GM12873 (cell line): ENCODE results near the gene SNX15.

Source experiments
- TF ChIP-seq, protein P1 (sequence below): IDR thresholded peaks from 2 replicates; pipeline ENCODE4 v1.5.1; 2012; ENCODE audit warnings: low read depth, mild to moderate bottlenecking, moderate library complexity, low read length, control low read depth; ENCODE audit not compliant: insufficient read depth; ENCODE audit errors: missing control alignments

SNX15 gene

DNA sequence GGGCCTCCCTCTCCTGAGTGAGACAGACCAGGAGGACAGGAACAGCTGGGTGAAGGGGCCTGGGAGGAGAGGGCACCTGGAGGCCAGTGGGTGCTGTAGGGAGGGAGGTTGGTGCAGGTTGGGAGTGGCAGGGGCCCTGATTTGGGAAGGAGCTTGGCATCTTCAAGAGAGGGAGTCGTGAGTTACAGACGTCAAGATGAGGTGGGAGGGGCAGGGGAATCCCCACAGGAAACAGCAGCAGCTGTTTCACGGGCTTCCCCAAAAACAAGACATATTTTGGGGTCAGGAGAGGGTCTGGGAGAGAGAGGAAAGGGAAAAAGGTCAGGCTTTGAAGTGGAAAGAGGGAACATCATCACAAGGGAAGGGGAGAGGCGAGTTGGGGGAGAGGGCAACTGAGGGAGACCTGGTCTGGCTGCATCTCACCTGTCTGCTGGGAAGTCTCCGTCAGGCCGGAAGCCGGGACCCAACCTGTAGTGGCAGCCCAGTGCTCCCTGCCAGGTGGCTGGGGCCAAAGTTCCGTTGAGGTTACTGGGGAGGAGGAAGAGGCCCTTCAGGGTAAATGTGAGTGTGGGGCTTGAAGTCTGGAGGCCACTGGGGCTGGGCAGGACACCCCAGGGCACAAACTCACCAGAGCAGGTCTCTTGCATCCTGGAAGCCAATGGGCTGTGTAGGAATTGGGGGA, 26.7 kb downstream of the SNX15 start:
- TF ChIP-seq, protein P1, sequence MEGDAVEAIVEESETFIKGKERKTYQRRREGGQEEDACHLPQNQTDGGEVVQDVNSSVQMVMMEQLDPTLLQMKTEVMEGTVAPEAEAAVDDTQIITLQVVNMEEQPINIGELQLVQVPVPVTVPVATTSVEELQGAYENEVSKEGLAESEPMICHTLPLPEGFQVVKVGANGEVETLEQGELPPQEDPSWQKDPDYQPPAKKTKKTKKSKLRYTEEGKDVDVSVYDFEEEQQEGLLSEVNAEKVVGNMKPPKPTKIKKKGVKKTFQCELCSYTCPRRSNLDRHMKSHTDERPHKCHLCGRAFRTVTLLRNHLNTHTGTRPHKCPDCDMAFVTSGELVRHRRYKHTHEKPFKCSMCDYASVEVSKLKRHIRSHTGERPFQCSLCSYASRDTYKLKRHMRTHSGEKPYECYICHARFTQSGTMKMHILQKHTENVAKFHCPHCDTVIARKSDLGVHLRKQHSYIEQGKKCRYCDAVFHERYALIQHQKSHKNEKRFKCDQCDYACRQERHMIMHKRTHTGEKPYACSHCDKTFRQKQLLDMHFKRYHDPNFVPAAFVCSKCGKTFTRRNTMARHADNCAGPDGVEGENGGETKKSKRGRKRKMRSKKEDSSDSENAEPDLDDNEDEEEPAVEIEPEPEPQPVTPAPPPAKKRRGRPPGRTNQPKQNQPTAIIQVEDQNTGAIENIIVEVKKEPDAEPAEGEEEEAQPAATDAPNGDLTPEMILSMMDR = no peak

GRCh38 chr11:65055538-65055937, 28.3 kb downstream of the SNX15 start:
- TF ChIP-seq, protein P1 = no peak

GRCh38 chr11:65056999-65057398, 29.8 kb downstream of the SNX15 start:
- TF ChIP-seq, protein P1 = no peak

DNA sequence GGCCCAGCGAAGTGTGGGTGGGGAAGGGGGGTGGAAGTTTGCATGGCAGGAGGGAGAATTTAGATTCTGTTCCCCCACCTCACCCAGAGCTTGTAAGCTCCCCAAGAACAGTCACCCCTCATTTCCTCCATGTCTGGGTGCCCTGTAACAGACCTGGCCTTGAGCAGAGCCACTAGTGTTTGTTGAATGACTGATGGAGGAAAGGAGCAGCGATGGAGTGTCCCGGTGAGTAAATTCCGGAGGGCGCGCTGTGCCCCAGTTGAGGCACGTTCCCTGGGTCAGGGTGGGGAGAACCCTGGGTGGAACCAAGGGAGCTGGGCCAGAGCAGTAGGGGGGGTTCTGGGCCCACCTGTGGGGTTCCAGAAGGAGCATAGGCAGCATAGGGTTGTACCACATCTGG, 30.3 kb downstream of the SNX15 start:
- TF ChIP-seq, protein P1 = no peak

- TF ChIP-seq, protein P1 = no peak
These were observed 30.8 kb downstream of the SNX15 start for GRCh38 chr11:65058012-65058411.

DNA sequence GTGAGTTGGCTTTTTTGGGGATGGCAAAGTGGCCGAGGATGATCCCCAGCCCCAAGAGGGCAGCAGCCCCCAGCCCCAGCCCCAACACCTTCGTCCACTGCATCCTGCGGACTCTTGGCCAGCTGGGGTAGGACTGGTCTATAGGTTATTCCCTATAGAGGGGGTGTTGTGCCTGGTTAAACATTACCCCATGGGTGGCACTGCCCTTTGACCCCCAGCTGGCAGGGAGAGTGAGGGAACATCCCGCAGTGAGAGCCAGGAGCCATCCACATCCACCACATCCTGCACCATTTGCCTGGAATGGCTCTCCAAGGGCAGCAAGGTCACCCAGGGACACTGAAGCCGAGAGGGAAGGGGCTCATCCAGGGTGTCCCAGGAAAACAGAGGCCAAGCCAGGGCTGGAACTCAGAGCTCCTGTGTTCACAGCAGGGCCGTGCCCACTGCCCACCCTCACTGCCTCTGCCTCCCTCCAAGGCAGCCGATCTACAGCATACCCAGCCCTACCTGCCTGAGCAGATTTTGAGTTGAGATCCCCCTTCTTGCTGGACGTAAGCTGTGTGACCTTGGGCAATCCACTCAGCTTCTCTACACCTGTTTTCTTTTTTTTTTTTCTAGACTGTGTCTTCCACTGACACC, 31.3 kb downstream of the SNX15 start, which contains the start of gene NAALADL1:
Gene NAALADL1, minus strand, starts transcription at position 135 of the 636 bp plus-strand sequence. Its CDS starts 32 bp downstream, at position 103.
- TF ChIP-seq, protein P1 = no peak

DNA sequence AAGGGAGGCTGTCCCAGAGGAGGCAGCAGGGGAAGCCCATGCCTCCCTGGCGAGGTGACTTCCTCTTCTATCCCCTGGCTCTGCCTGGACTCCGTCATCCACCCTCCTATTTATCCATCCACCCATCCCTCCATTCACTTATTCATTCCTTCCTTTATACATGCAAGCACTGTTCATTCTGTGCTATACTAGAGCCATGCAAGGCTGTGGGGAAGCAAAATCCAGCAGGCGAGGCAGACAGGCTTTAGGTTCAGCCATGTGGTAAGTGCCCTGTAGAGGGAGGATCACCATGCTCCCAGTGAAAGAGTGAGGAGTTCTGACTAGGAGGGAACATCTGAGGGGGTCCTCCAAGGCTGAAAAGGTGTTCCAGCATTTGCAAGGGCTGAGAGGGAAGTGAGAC, 32.3 kb downstream of the SNX15 start:
- TF ChIP-seq, protein P1 = no peak
